Endothelial cell of umbilical vein (primary cell): Measurements from ENCODE around the gene SPSB1. TPM values are rescaled to one million over a fixed set of nuclear protein-coding genes. Genes with fewer than 3 reads are reported as not detected.

Source experiments
- BruUV-seq: library from RNA; stranded (reverse); fragments of 400-500 nt; replicated peaks from 2 replicates; lab custom pipeline; 2021; lab: Mats Ljungman, UMichigan
- CTCF ChIA-PET: fragments of 300-600, 350-600 bp; sonication (Branson Sonifier 250); formaldehyde crosslinking; loops from one replicate; lab custom pipeline; 2021; ENCODE audit warnings: antibody characterized with exemption, inconsistent platforms; lab: Charles Lee
- POLR2A ChIA-PET: fragments of 300-600, 350-600 bp; sonication (Branson Sonifier 250); formaldehyde crosslinking; loops from one replicate; lab custom pipeline; 2021; ENCODE audit warnings: antibody characterized with exemption, inconsistent platforms; lab: Charles Lee
- DNase-seq: peaks from one replicate; pipeline ENCODE4 v3.0.0-alpha.2; 2011; ENCODE audit warnings: low read depth, low spot score
- FAIRE-seq: peaks from 2 replicates; lab custom pipeline; 2011; peaks lifted over from hg19 to GRCh38; lab: Jason Lieb, UNC
- H2AFZ ChIP-seq: 2 replicates; pipeline ENCODE4 v1.6.0; 2012; ENCODE audit warnings: low read depth, low read length, control low read depth, inconsistent platforms
- H3K27ac ChIP-seq: 2 replicates; pipeline ENCODE4 v1.5.1; 2011; ENCODE audit warnings: low read depth, mild to moderate bottlenecking, control low read depth, low read length, moderate library complexity; ENCODE audit not compliant: insufficient read depth
- H3K27me3 ChIP-seq, 2 experiments: 2 replicates each; pipeline versions ENCODE4 v1.6.0 to v1.6.1; 2011; ENCODE audit warnings: low read length in 2 of 2, mixed read lengths in 1 of 2; ENCODE audit not compliant: control insufficient read depth in 2 of 2, insufficient read depth in 2 of 2
- H3K36me3 ChIP-seq, 2 experiments: 2 replicates in 1 of 2; 3 replicates in 1 of 2; pipeline ENCODE4 v1.5.1; 2011; ENCODE audit warnings: low read length in 2 of 2, mild to moderate bottlenecking in 1 of 2, moderate library complexity in 1 of 2; ENCODE audit not compliant: control insufficient read depth in 2 of 2, insufficient read depth in 2 of 2; ENCODE audit errors: extremely low read depth in 1 of 2
- H3K4me1 ChIP-seq: 3 replicates; pipeline ENCODE4 v1.5.1; 2011; ENCODE audit warnings: mild to moderate bottlenecking, low read length; ENCODE audit not compliant: control insufficient read depth, insufficient read depth; ENCODE audit errors: extremely low read depth
- H3K4me2 ChIP-seq: 2 replicates; pipeline ENCODE4 v1.6.1; 2011; ENCODE audit warnings: low read length, control low read depth, mixed read lengths; ENCODE audit not compliant: insufficient read depth
- H3K4me3 ChIP-seq, 3 experiments: fragments of 200-600 bp in 1 of 3; sonication (generic), shearing (Covaris generic) in 1 of 3; replicated peaks in 1 of 3; 2 replicates each; pipeline ENCODE4 v1.5.1; 2011 to 2016; ENCODE audit warnings: control low read depth in 3 of 3, low read length in 3 of 3, mild to moderate bottlenecking in 2 of 3, inconsistent platforms in 1 of 3, low read depth in 1 of 3, moderate library complexity in 1 of 3; ENCODE audit not compliant: insufficient read depth in 1 of 3
- H3K79me2 ChIP-seq: 2 replicates; pipeline ENCODE4 v1.6.0; 2012; ENCODE audit warnings: low read length, inconsistent platforms; ENCODE audit not compliant: control insufficient read depth, insufficient read depth
- H3K9ac ChIP-seq: replicated peaks from 2 replicates; pipeline ENCODE3; 2011; ENCODE audit warnings: low read length, control low read depth; ENCODE audit not compliant: insufficient read depth; ENCODE audit errors: extremely low read depth
- H3K9me1 ChIP-seq: replicated peaks from 3 replicates; pipeline ENCODE4 v1.6.0; 2011; ENCODE audit warnings: mild to moderate bottlenecking, low read length; ENCODE audit not compliant: control insufficient read depth, insufficient read depth; ENCODE audit errors: extremely low read depth
- H3K9me3 ChIP-seq: replicated peaks from 2 replicates; pipeline ENCODE4 v1.5.1; 2012; ENCODE audit warnings: low read length, inconsistent platforms; ENCODE audit not compliant: control insufficient read depth, insufficient read depth
- H4K20me1 ChIP-seq: replicated peaks from 2 replicates; pipeline ENCODE3; 2011; ENCODE audit warnings: mild to moderate bottlenecking, low read length; ENCODE audit not compliant: control insufficient read depth, insufficient read depth; ENCODE audit errors: extremely low read depth
- CTCF ChIP-seq, 2 donors: IDR thresholded peaks; 1 replicate in 1 of 2; 2 replicates in 1 of 2; pipeline ENCODE4 v1.5.1; 2011; ENCODE audit warnings: low read length in 2 of 2, mild to moderate bottlenecking in 2 of 2, moderate library complexity in 2 of 2, control low read depth in 1 of 2, inconsistent platforms in 1 of 2, low read depth in 1 of 2; ENCODE audit not compliant: insufficient read depth in 1 of 2; ENCODE audit errors: extremely low read depth in 1 of 2
- EZH2 ChIP-seq: IDR thresholded peaks from 2 replicates; pipeline ENCODE4 v1.6.1; 2012; ENCODE audit warnings: borderline replicate concordance, low read depth, mild to moderate bottlenecking, moderate library complexity, low read length, inconsistent platforms; ENCODE audit not compliant: severe bottlenecking
- FOS ChIP-seq: IDR thresholded peaks from 2 replicates; pipeline ENCODE4 v1.6.1; 2011; ENCODE audit warnings: mild to moderate bottlenecking, low read length, moderate library complexity, borderline replicate concordance; ENCODE audit not compliant: insufficient read depth
- GATA2 ChIP-seq: IDR thresholded peaks from 2 replicates; pipeline ENCODE4 v1.7.0; 2011; ENCODE audit warnings: low read depth, mild to moderate bottlenecking, moderate library complexity, mixed read lengths, low read length; ENCODE audit not compliant: insufficient read length, insufficient read depth
- JUN ChIP-seq: IDR thresholded peaks from 2 replicates; pipeline ENCODE4 v1.6.1; 2011; ENCODE audit warnings: borderline replicate concordance, low read depth; ENCODE audit not compliant: insufficient read length, insufficient read depth
- MYC ChIP-seq: IDR thresholded peaks from one replicate; pipeline ENCODE4 v1.6.1; 2011; ENCODE audit warnings: mild to moderate bottlenecking, low read depth, low read length
- POLR2A ChIP-seq: IDR thresholded peaks from 2 replicates; pipeline ENCODE4 v1.6.1; 2012; ENCODE audit warnings: low read depth, mild to moderate bottlenecking, control low read depth, low read length
- POLR2AphosphoS5 ChIP-seq: IDR thresholded peaks from 2 replicates; pipeline ENCODE4 v1.6.1; 2012; ENCODE audit warnings: low read depth, mild to moderate bottlenecking, control low read depth, low read length, moderate library complexity; ENCODE audit not compliant: insufficient read depth
- dilution Hi-C: fragments of 300-500 bp; cut with MboI; formaldehyde crosslinking; loops from one replicate; pipeline ENCODE4 v1.15.0; 2019; ENCODE audit warnings: low sequenced_read_pairs; ENCODE audit not compliant: extremely low pct_ligation_motif_present
- intact Hi-C: fragments of 100-400 bp; cut with micrococcal nuclease; formaldehyde crosslinking; loops from one replicate; pipeline ENCODE4 v1.10.0; 2022
- polyA plus RNA-seq, 4 experiments: library from polyadenylated mRNA; depleted of rRNA in 3 of 4; stranded (reverse) in 3 of 4; unstranded in 1 of 4; fragments of >200 nt; gene quantifications; 2 replicates each; pipeline versions ENCODE4 v1.2.1 to v1.2.3, GENCODE V29; 2011 to 2012; ENCODE audit warnings: missing spikeins in 1 of 4
- total RNA-seq: library from RNA; stranded (reverse); gene quantifications from 2 replicates; pipeline ENCODE4 v1.2.3, GENCODE V29; 2021
- TF ChIP-seq, protein P1 (sequence below): IDR thresholded peaks from 2 replicates; pipeline ENCODE4 v1.6.1; 2011; ENCODE audit not compliant: insufficient read depth, insufficient read length

SPSB1 gene
- total and polyA plus RNA-seq, 2 donors (not counting 3 experiments of a cell fraction or from before 2014, with no cell fraction given) = 41.9 to 61.2 TPM

DNA sequence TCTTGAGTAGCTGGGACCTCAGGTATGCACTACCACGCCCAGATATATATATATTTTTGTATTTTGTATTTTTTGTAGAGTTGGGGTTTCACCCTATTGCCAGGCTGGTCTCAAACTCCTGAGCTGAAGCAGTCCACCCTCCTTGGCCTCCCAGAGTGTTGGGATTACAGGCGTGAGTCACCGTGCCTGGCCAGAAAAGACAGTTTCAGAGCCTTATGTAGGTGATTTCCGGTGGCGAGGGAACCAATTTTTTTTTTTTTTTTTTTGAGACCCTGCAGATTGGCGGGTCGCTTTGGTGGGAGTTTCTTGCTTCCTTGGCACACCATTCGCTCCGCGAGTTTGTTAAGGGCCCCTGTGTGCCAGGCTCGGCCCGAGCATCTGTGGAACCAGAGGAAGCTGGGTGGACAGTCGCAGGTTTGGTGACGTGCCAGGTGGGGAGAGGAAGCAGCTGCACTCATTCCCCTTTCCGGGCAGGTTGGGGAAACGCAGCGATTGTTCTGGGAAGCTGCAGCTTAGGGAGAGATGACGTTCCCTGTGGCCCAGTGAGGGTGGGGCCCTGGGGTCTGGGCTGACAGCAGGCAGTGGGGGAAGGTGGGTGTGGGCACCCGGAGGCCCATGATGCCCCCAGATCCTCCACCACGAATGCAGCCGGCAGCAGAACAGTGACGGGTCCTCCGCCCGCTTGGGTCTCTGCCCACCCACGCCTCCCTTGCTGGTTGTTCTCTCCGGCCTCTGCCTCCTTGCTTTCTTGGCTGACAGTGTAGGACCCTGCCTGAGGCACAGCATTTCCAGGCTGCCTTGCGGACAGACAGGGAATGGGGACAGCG, 25.1 kb downstream of the SPSB1 start:
- intact Hi-C loops = loop anchor here (1.0 to 2.0 kb wide), 3 partner anchors 15 to 82 kb away; no protein-coding TSS in a partner anchor
- Histone ChIP-seq H3K79me2 (peaks cover 92% of the 10 kb centered on the region), H3K4me3 (no peak overlapping the region), H3K9ac (peak overlapping the region; percentile 7), H2AFZ (no peak overlapping the region), H3K27ac (peak overlapping the region; percentile 79), H3K27me3 (no peaks in the 10 kb centered on the region), H3K36me3 (peaks cover 2 to 11% of the 10 kb centered on the region in 2 experiments), H3K9me1 (no peaks in the 10 kb centered on the region), H3K9me3 (no peaks in the 10 kb centered on the region), H3K4me2 (peak overlapping the region; percentile 23), H3K4me1 (peaks cover 18% of the 10 kb centered on the region), H4K20me1 (peaks cover 4% of the 10 kb centered on the region)
- dilution Hi-C loops = no loop called here
- BruUV-seq = no TSS peak
- no peak for TF ChIP-seq GATA2
- TF ChIP-seq POLR2AphosphoS5 = peak; percentile 30
- FAIRE-seq (peak; percentile 82), DNase-seq (peak; percentile 83)
- ChIA-PET POLR2A (interaction anchor here (0.6 to 0.8 kb wide), 4 partner anchors 27 to 124 kb away, joined by 3 to 13 read pairs (median 7); no protein-coding TSS in a partner anchor), CTCF (interaction anchor here (0.9 to 1.9 kb wide), 9 partner anchors 9 to 173 kb away, joined by 3 to 10 read pairs (median 4); no protein-coding TSS in a partner anchor)

- no peaks in the 10 kb centered on the region for H3K9me1 ChIP-seq
- H3K27me3 ChIP-seq = no peaks in the 10 kb centered on the region
- CTCF ChIA-PET = no interaction called here
- H3K79me2 ChIP-seq = peaks cover 94% of the 10 kb centered on the region
- no peak overlapping the region for H3K4me2 ChIP-seq
- no peak overlapping the region for H3K4me3 ChIP-seq
- intact Hi-C loops = loop anchor here (2.0 kb wide), 1 partner anchor 14 kb away; no protein-coding TSS in a partner anchor
- FAIRE-seq (no peak), DNase-seq (no peak)
- peaks cover under 1 to 14% of the 10 kb centered on the region in 2 experiments for H3K36me3 ChIP-seq
- dilution Hi-C loops = no loop called here
- POLR2A ChIA-PET = no interaction called here
- no peak overlapping the region for H2AFZ ChIP-seq
- H3K4me1 ChIP-seq = peaks cover 18% of the 10 kb centered on the region
- H3K9ac ChIP-seq = no peak overlapping the region
- H4K20me1 ChIP-seq = peaks cover 9% of the 10 kb centered on the region
- H3K9me3 ChIP-seq = no peaks in the 10 kb centered on the region
- TF ChIP-seq GATA2 (no peak), CTCF (IDR thresholded peaks at IDR 0.05; ENCODE audit: extremely low read depth in 1 of 2, insufficient read depth in 1 of 2, low read depth in 1 of 2, low read length in 2 of 2) (no peak), POLR2AphosphoS5 (no peak), MYC (no peak), FOS (no peak), EZH2 (no peak), POLR2A (no peak), JUN (no peak)
- TF ChIP-seq, protein P1, sequence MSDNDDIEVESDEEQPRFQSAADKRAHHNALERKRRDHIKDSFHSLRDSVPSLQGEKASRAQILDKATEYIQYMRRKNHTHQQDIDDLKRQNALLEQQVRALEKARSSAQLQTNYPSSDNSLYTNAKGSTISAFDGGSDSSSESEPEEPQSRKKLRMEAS = no peak
- no TSS peak for BruUV-seq
- no peak overlapping the region for H3K27ac ChIP-seq
Measured at GRCh38 chr1:9319208-9319788, 26.6 kb downstream of the SPSB1 start.
